PC-9 (cell line): ENCODE data around the gene BBC3. TPM values are rescaled to one million over a fixed set of nuclear protein-coding genes. Genes with fewer than 3 reads are reported as not detected.

ENCODE experiments used
- BruUV-seq: library from RNA; stranded (reverse); fragments of 400-500 nt; replicated peaks from 2 replicates; lab custom pipeline; 2021; lab: Mats Ljungman, UMichigan
- CTCF ChIA-PET: fragments of 300-600 bp; sonication (Branson Sonifier 250); formaldehyde crosslinking; loops from one replicate; lab custom pipeline; 2022; ENCODE audit warnings: antibody characterized with exemption; lab: Charles Lee
- POLR2A ChIA-PET: fragments of 300-600 bp; sonication (Branson Sonifier 250); formaldehyde crosslinking; loops from one replicate; lab custom pipeline; 2022; ENCODE audit warnings: antibody characterized with exemption; ENCODE audit not compliant: unreplicated experiment; lab: Charles Lee
- DNase-seq, 2 experiments: peaks; one replicate each; pipeline versions ENCODE4 v3.0.0 to v3.0.0-alpha.2; 2015 to 2022; ENCODE audit warnings: mixed read lengths in 1 of 2
- H2AFZ ChIP-seq: fragments of 200-600 bp; sonication (generic); 2 replicates; pipeline ENCODE4 v1.8.1; 2017; ENCODE audit warnings: antibody characterized with exemption
- H3F3A ChIP-seq: fragments of 200-600 bp; sonication (generic); 2 replicates; pipeline ENCODE4 v1.8.1; 2017; ENCODE audit warnings: antibody characterized with exemption, mild to moderate bottlenecking, low read depth; ENCODE audit not compliant: insufficient read depth
- H3K27ac ChIP-seq: fragments of 200-600 bp; sonication (generic); 2 replicates; pipeline ENCODE4 v1.6.1; 2016; ENCODE audit warnings: mixed run types
- H3K27me3 ChIP-seq: fragments of 200-600 bp; sonication (generic); 2 replicates; pipeline ENCODE4 v1.6.1; 2016; ENCODE audit warnings: low read depth, mixed run types; ENCODE audit not compliant: insufficient read depth
- H3K36me3 ChIP-seq: fragments of 200-600 bp; sonication (generic); 2 replicates; pipeline ENCODE4 v1.6.1; 2016; ENCODE audit warnings: low read depth, mixed run types
- H3K4me1 ChIP-seq: fragments of 200-600 bp; sonication (generic); replicated peaks from 2 replicates; pipeline ENCODE4 v1.6.1; 2016; ENCODE audit warnings: mixed run types; ENCODE audit not compliant: insufficient read depth
- H3K4me2 ChIP-seq: fragments of 200-600 bp; sonication (generic); 2 replicates; pipeline ENCODE4 v1.6.1; 2017; ENCODE audit warnings: mixed run types
- H3K4me3 ChIP-seq: fragments of 200-600 bp; sonication (generic); 2 replicates; pipeline ENCODE4 v1.6.1; 2016; ENCODE audit warnings: mixed run types
- H3K79me2 ChIP-seq: fragments of 200-600 bp; sonication (generic); 2 replicates; pipeline ENCODE4 v1.6.1; 2017; ENCODE audit warnings: low read depth, mixed run types
- H3K9me2 ChIP-seq: fragments of 200-600 bp; sonication (generic); 2 replicates; pipeline ENCODE4 v1.8.1; 2017; ENCODE audit warnings: mild to moderate bottlenecking; ENCODE audit not compliant: insufficient read depth
- H3K9me3 ChIP-seq: fragments of 200-600 bp; sonication (generic); 2 replicates; pipeline ENCODE4 v1.8.1; 2016; ENCODE audit warnings: low read depth; ENCODE audit not compliant: insufficient read depth
- H4K20me1 ChIP-seq: fragments of 200-600 bp; sonication (generic); 2 replicates; pipeline ENCODE4 v1.8.1; 2017; ENCODE audit not compliant: insufficient read depth
- CTCF ChIP-seq: fragments of 200-600 bp; sonication (generic); conservative IDR thresholded peaks from 2 replicates; pipeline ENCODE4 v1.6.1; 2017; ENCODE audit warnings: mixed run types, antibody characterized with exemption, mild to moderate bottlenecking, moderate library complexity
- EZH2 ChIP-seq: fragments of 200-600 bp; sonication (generic); IDR thresholded peaks from 2 replicates; pipeline ENCODE4 v1.8.0; 2017; ENCODE audit warnings: antibody characterized with exemption, low read depth
- intact Hi-C: fragments of 100-400 bp; cut with micrococcal nuclease; formaldehyde crosslinking; loops from one replicate; pipeline ENCODE4 v1.10.0; 2022; ENCODE audit not compliant: unreplicated experiment
- total RNA-seq: library from RNA; stranded (reverse); gene quantifications from 2 replicates; pipeline ENCODE4 v1.2.3, GENCODE V29; 2021

The BBC3 gene
- total RNA-seq, 1 experiment from 2014 or later, result 18.8 TPM

- no peaks in the 10 kb centered on the region for H3K9me2 ChIP-seq
- H3F3A ChIP-seq, result peaks cover 51% of the 10 kb centered on the region
- H3K27me3 ChIP-seq, result no peaks in the 10 kb centered on the region
- ChIA-PET POLR2A (interaction anchor here (0.6 to 0.7 kb wide), 6 partner anchors 17 to 600 kb away, joined by 3 to 12 read pairs (median 4); no protein-coding TSS in a partner anchor), CTCF (interaction anchor here (0.6 to 1.6 kb wide), 3 partner anchors 10 to 18 kb away, joined by 5 to 14 read pairs (median 10); no protein-coding TSS in a partner anchor)
- DNase-seq, result peak; percentile 70 to 77
- intact Hi-C loops, result loop anchor here (1.0 to 2.0 kb wide), 2 partner anchors 14 to 30 kb away; partner anchors contain the start of gene CCDC9
- H3K4me2 ChIP-seq, result peak overlapping the region; percentile 90
- H3K9me3 ChIP-seq, result no peaks in the 10 kb centered on the region
- H3K4me1 ChIP-seq, result peaks cover 42% of the 10 kb centered on the region
- no peak for TF ChIP-seq EZH2
- TF ChIP-seq CTCF, result no peak; the same call in 1 of the 2 replicates
- peaks cover 18% of the 10 kb centered on the region for H3K79me2 ChIP-seq
- peaks cover 18% of the 10 kb centered on the region for H4K20me1 ChIP-seq
- H3K36me3 ChIP-seq, result no peaks in the 10 kb centered on the region
- peak overlapping the region; percentile 54; the same call in 1 of the 2 replicates for H2AFZ ChIP-seq
- H3K27ac ChIP-seq, result peak overlapping the region; percentile 57
- H3K4me3 ChIP-seq, result peak overlapping the region; percentile 99
- TSS peak; percentile 87 for BruUV-seq
These were observed 4.3 kb downstream of the BBC3 start for GRCh38 chr19:47226426-47227351.

GRCh38 chr19:47225746-47226425 is 5.1 kb downstream of the BBC3 start:
- Histone ChIP-seq H3F3A (peaks cover 46% of the 10 kb centered on the region), H4K20me1 (peaks cover 18% of the 10 kb centered on the region), H3K36me3 (no peaks in the 10 kb centered on the region), H3K4me1 (peaks cover 38% of the 10 kb centered on the region), H3K9me3 (no peaks in the 10 kb centered on the region), H3K4me2 (peak overlapping the region; percentile 90), H3K27ac (peak overlapping the region; percentile 57), H3K27me3 (no peaks in the 10 kb centered on the region), H3K79me2 (peaks cover 18% of the 10 kb centered on the region), H3K4me3 (peak overlapping the region; percentile 99), H3K9me2 (no peaks in the 10 kb centered on the region), H2AFZ (peak overlapping the region; percentile 54; the same call in 1 of the 2 replicates)
- no peak for TF ChIP-seq CTCF
- no peak for TF ChIP-seq EZH2
- ChIA-PET CTCF (interaction anchor here (0.6 to 1.6 kb wide), 4 partner anchors 11 to 335 kb away, joined by 4 to 14 read pairs (median 8); no protein-coding TSS in a partner anchor), POLR2A (interaction anchor here (0.6 to 0.7 kb wide), 8 partner anchors 18 to 438 kb away, joined by 3 to 16 read pairs (median 5); partner anchors contain the start of genes CCDC9 and SLC1A5)
- no TSS peak for BruUV-seq
- intact Hi-C loops, result loop anchor here (1.0 to 2.0 kb wide), 2 partner anchors 15 to 30 kb away; partner anchors contain the start of gene CCDC9
- peak; percentile 64 to 88 for DNase-seq

GRCh38 chr19:47221890-47222289 is 9.1 kb downstream of the BBC3 start:
- Histone ChIP-seq H4K20me1 (no peaks in the 10 kb centered on the region), H3K4me2 (no peak overlapping the region), H3K36me3 (no peaks in the 10 kb centered on the region), H3K4me1 (peaks cover 12% of the 10 kb centered on the region), H3K79me2 (no peaks in the 10 kb centered on the region), H3K9me3 (no peaks in the 10 kb centered on the region), H3K27ac (no peak overlapping the region), H2AFZ (no peak overlapping the region), H3K9me2 (no peaks in the 10 kb centered on the region), H3K4me3 (no peak overlapping the region), H3K27me3 (no peaks in the 10 kb centered on the region), H3F3A (peaks cover 25% of the 10 kb centered on the region; the same call in 1 of the 2 replicates)
- intact Hi-C loops, result no loop called here
- ChIA-PET CTCF (interaction anchor here (0.6 kb wide), 1 partner anchor 62 kb away, joined by 3 read pairs; no protein-coding TSS in a partner anchor), POLR2A (no interaction called here)
- no TSS peak for BruUV-seq
- TF ChIP-seq CTCF (no peak), EZH2 (no peak)
- DNase-seq, result no peak
